HL-60/S4 treated with phorbol 12-myristate 13-acetate at 8.2 ng/mL for 4 days and 3 days (cell line): Measurements from ENCODE around the gene NOL4L.

Experiments used
- in situ Hi-C: fragments of 300-500 bp; cut with MboI; formaldehyde crosslinking; loops from 2 replicates; pipeline ENCODE4 v1.15.0; 2022; ENCODE audit warnings: low sequenced_read_pairs

The NOL4L gene

DNA sequence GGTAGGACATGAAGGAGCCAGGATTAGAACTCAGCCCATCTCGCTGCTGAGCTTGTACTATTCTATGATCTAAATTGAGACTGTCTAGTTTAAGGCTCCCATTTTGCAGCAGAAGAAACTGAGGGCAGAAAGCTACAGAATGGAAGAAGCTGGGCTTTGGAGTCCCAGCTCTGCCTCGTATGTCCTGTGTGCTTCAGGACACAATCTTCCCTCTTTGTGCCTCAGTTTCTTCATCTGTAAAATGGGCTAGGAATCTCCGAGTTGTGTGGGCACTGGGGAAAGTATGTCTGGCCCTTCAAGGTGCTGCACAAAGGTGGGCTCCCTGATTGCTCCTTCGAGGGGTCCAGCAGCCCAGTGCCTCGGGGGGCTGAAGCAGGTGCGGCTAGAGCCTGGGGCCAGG, 20.7 kb downstream of the NOL4L start:
- in situ Hi-C loops: no loop called here

- in situ Hi-C loops: no loop called here
Measured at GRCh38 chr20:32563311-32564272, 21.5 kb downstream of the NOL4L start.

DNA sequence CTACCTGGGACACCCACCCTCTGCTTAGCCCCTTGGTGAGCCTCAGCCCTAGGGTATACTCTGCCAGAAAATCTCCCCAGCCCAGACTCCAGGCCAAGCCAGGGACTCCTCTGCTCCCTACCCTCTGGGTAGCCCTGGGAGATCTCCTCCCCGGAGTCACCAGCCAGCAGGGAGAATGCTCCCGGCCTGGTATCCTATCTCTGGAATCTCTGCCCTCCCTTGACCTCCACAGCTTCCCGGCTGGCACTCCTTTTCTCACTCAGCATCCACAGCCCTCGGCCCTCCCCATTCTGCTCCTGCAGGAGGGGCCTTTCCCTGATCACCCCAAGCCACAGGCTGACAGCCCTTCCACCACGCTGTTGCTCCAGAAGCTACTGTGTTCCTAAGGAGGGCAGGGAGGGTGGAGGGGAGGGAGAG, 22.6 kb downstream of the NOL4L start:
- in situ Hi-C loops: no loop called here

DNA sequence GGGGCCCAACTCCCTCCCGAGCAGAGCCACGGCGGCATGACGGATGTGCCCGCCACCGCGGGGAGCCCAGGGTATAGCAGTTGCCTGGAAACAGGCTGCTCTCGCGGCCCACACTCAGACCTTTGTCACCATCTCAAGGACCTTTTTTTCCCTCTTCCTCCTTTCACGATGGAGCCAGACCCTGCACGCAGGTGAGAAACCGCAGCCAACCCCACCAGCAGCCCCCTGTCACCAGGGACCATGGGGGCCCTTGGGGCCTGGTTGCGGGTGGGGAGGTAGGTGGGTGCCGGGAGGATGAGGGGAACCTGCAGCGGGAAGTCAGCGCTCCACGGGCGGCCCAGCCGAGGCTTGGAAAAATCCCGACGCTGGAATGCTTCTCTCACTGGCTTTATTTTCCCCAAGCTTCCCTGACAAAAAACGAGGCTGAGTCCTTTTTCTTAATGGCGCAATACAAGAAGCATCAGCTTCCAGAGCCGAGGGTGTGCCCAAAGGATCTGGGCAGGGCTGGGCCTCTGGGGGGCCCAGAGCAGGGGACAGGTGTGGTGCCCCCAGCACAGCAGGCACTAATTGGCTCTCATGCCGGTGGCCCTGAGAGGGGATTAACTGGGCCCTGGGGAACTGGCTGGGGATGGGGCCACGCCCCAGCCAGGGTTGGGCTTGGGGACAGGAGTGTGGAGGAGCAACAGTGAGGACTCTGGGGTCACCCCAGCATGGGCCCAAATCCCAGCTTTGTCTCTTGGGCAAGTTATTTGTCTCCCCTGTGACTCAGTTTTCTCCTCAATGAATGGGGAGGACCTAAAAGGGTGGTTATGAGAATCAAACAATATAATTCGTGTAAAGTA, 23.9 kb downstream of the NOL4L start:
- in situ Hi-C loops: no loop called here

GRCh38 chr20:32560482-32560988, 24.6 kb downstream of the NOL4L start:
- in situ Hi-C loops: no loop called here

GRCh38 chr20:32559753-32560380, 25.3 kb downstream of the NOL4L start:
- in situ Hi-C loops: no loop called here

DNA sequence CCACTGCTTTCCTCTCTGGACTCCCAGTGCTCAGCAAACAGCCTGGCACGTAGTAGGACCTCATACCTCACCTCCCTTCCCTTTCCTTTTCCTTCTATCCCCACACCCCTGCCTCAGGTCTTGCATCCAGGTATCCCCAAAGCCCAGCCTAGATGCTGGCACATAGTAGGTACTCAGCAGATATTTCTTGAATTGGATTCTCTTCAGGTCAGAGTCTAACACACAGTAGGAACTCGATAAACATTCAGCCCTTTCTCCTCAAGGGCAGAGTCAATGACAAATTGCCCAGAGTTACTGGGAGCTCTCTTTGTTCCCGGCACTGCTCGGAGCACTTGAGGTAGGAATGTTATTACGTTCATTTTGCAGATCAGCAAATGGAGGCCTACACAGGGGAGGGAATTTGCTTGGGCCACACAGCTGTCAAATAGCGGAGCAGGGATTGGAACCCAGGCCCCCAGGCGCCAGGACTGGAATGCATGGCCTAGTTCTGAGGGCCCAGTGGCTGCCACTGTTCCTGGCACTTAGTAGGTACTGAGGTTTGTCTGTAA, 25.9 kb downstream of the NOL4L start:
- in situ Hi-C loops: no loop called here

- in situ Hi-C loops: no loop called here
Measured at GRCh38 chr20:32558526-32558925, 26.6 kb downstream of the NOL4L start.

DNA sequence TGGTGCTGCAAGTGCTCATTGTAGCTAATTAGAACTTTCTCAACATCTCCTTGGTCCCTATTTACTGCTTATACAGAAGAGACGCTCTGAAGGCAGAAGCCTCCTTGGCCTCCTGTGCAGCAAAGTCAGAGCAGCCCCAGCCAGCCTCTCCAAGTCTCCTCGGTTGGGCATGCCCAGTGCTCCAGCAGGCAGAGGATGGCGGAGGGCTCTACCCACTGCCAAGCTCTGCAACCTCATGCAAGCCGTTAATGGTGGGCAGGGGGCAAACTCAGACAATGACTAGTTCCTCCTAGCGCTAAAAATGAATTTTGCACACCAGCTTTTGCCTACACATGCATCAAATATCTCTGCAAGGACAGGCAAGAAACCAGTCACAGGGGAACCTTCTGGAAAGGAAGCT, 27.8 kb downstream of the NOL4L start:
- in situ Hi-C loops: no loop called here

DNA sequence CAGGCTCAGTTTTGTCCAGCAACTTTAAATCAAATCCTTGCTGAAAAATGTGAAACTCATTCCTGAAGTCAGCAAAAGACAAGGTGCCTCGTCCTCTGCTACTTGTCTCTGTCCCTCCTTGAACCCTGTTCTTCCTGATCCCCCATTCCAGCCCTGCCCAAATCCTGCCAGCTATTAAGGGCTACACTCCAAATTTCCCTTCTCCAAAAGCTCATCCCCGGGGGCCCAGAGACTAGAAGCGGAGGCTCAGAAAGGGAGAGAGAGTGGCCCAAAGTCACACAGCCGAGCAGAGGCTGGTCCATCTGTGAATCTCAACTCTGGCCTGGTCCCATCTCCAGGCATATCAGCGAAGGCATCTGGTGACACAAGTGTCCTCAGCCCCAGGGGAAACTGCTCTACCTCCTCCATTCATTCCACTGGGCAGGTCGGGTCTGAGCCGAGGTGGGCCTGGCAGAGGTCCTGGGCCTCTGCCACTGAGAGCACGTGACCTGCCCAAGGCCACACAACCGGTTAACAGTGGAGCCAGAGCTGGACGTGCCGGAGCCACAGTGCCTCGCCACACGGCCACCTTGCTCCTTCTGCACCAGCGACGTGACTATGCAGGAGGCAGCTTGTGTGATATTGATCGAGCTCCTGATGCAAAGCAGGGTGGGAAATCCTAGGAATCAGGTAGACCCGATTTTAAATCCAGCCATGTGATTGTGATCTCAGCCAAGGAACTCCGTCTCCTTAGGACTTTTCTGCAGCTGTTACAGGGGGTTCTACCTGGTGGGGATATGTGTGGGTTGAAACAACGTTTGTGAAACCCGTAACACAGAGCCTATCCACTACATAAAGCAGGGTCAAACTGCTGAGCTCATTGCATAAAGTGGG, 28.6 kb downstream of the NOL4L start:
- in situ Hi-C loops: no loop called here

GRCh38 chr20:32555584-32555983, 29.5 kb downstream of the NOL4L start:
- in situ Hi-C loops: no loop called here

- in situ Hi-C loops: no loop called here
Measured at GRCh38 chr20:32554965-32555289, 30.2 kb downstream of the NOL4L start.

GRCh38 chr20:32553618-32554017, 31.5 kb downstream of the NOL4L start:
- in situ Hi-C loops: no loop called here

GRCh38 chr20:32551693-32552092, 33.4 kb downstream of the NOL4L start:
- in situ Hi-C loops: no loop called here

- in situ Hi-C loops: no loop called here
Measured at GRCh38 chr20:32549842-32550241, 35.3 kb downstream of the NOL4L start.

DNA sequence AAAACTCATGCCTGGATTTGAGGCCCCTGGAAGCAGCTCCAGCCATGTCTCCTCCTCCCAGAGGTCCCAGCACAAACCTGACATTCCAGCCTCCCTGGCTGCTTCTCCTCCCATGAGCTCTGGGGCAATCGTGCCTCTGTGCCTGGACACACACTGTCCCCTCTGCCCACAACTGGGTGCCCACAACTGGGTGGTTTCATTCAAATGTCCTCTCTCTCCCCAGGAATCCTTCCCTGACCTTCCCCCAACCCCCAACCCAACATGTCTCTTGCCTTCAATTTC, 37.4 kb downstream of the NOL4L start:
- in situ Hi-C loops: no loop called here

DNA sequence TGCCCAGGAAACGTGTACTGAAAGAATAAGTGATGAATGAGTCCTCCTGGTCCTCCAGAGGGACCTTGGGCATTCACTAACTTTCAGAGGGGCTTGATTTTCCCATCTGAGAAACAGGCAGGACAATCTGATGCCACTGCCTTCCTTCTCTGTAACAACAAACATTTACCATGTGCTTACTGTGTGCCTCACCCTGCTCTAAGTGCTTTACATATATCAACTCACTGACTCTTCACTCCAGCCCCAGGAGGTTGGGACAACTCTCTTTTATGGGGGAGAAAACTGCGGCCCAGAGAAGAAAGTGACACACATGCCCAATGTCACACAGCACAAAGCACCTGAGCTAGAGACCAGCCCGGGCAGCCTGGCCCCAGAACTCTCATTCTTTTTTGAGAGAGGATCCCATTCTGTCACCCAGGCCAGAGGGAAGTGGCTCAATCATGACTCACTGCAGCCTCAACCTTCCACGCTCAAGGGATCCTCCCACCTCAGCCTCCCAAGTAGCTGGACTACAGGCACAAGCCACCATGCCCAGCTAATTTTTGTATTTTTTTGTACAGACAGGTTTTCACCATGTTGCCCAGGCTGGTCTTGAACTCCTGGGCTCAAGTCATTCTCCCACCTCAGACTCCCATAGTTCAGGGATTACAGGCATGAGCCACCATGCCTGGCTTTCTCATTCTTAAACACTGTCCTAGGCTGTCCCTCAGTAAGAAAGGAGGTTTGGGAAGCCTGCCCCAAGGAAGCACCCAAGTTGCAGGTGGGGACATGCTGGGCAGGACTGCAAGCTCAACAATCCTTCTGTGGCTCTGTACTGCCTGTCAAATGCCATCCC, 38.0 kb downstream of the NOL4L start:
- in situ Hi-C loops: no loop called here

GRCh38 chr20:32544893-32545840, 40.0 kb downstream of the NOL4L start:
- in situ Hi-C loops: no loop called here
